ENCODE measurements around the gene MYL2.

Gene MYL2

GRCh38 chr12:110861729-110862128 lies 58.6 kb downstream of the MYL2 start:
- CTCF ChIA-PET: interaction anchor here (1.1 kb wide), 1 partner anchor 26 kb away, joined by 4 read pairs; no protein-coding TSS in a partner anchor
- TF ChIP-seq CTCF (conservative IDR thresholded peaks at IDR 0.05; ENCODE audit: low read depth): no peak
- no peak for DNase-seq (ENCODE audit: low spot score)
- POLR2A ChIA-PET (ENCODE audit: low non-redundant PET): no interaction called here
- no peak overlapping the region for H3K27ac ChIP-seq

Data from RWPE1 (cell line).